GM19324 (cell line): ENCODE results near the gene ITGA3.
"Not testable (repeated sequence)": the region's sequence is repeated elsewhere in the genome, so short reads cannot be mapped to it uniquely, and the experiment has no call there.

Experiments
- ATAC-seq: cut with Tn5 transposase; IDR thresholded peaks from one replicate; pipeline ENCODE4 v1.9.1; 2021; ENCODE audit warnings: mild to moderate bottlenecking, moderate library complexity; ENCODE audit not compliant: unreplicated experiment, low FRiP score

ITGA3 gene

GRCh38 chr17:50051082-50051576 is 4.8 kb upstream of the ITGA3 start:
- ATAC-seq, result no peak

- no peak for ATAC-seq
Observed at GRCh38 chr17:50051606-50052005, 4.3 kb upstream of the ITGA3 start.

GRCh38 chr17:50052241-50052796 is 3.6 kb upstream of the ITGA3 start:
- no peak for ATAC-seq

GRCh38 chr17:50052822-50053653 is 2.9 kb upstream of the ITGA3 start:
- ATAC-seq, result no peak

GRCh38 chr17:50053654-50053960 is 2.3 kb upstream of the ITGA3 start:
- no peak for ATAC-seq

- no peak for ATAC-seq
Observed at GRCh38 chr17:50055055-50055425, 870 bp upstream of the ITGA3 start.

- peak; percentile 42 for ATAC-seq
Observed at GRCh38 chr17:50056217-50056960, 479 bp downstream of the ITGA3 start.

GRCh38 chr17:50056961-50057330 is 1.0 kb downstream of the ITGA3 start:
- ATAC-seq, result no peak

- ATAC-seq, result no peak
Observed at GRCh38 chr17:50057521-50057991, 1.6 kb downstream of the ITGA3 start.

- ATAC-seq, result no peak
Observed at GRCh38 chr17:50058296-50058953, 2.5 kb downstream of the ITGA3 start.

- no peak for ATAC-seq
Observed at GRCh38 chr17:50059256-50059655, 3.3 kb downstream of the ITGA3 start.

- no peak for ATAC-seq
Observed at GRCh38 chr17:50059759-50060273, 3.9 kb downstream of the ITGA3 start.

- no peak for ATAC-seq
Observed at GRCh38 chr17:50060951-50061712, 5.2 kb downstream of the ITGA3 start.

- not testable (repeated sequence) for ATAC-seq
Observed at GRCh38 chr17:50061713-50062045, 5.8 kb downstream of the ITGA3 start.

GRCh38 chr17:50062293-50063243 is 6.7 kb downstream of the ITGA3 start:
- no peak for ATAC-seq

- no peak for ATAC-seq
Observed at GRCh38 chr17:50063561-50064252, 7.8 kb downstream of the ITGA3 start.

GRCh38 chr17:50064253-50065001 is 8.5 kb downstream of the ITGA3 start:
- ATAC-seq, result no peak

- ATAC-seq, result no peak
Observed at GRCh38 chr17:50065056-50065455, 9.1 kb downstream of the ITGA3 start.
